Endothelial cell (in vitro differentiated cells): Measurements from ENCODE around the gene IQSEC1. TPM values are rescaled to one million over a fixed set of nuclear protein-coding genes. Genes with fewer than 3 reads are reported as not detected.

ENCODE experiments used
- DNase-seq: peaks from one replicate; pipeline ENCODE4 v3.0.0; 2021; ENCODE audit warnings: low spot score
- H3K27ac Mint-ChIP-seq: one replicate; pipeline ENCODE4 v1.8.0; 2021; ENCODE audit warnings: mixed read lengths, inconsistent platforms; ENCODE audit not compliant: unreplicated experiment
- H3K27me3 Mint-ChIP-seq: one replicate; pipeline ENCODE4 v1.8.0; 2021; ENCODE audit warnings: mild to moderate bottlenecking, moderate library complexity, mixed read lengths, inconsistent platforms; ENCODE audit not compliant: unreplicated experiment
- H3K36me3 Mint-ChIP-seq: one replicate; pipeline ENCODE4 v1.8.0; 2021; ENCODE audit warnings: mild to moderate bottlenecking, low read depth, mixed read lengths, inconsistent platforms; ENCODE audit not compliant: unreplicated experiment
- H3K4me1 Mint-ChIP-seq: one replicate; pipeline ENCODE4 v1.8.0; 2021; ENCODE audit warnings: mild to moderate bottlenecking, mixed read lengths, inconsistent platforms; ENCODE audit not compliant: unreplicated experiment
- H3K4me3 Mint-ChIP-seq: one replicate; pipeline ENCODE4 v1.8.0; 2021; ENCODE audit warnings: mild to moderate bottlenecking, mixed read lengths, inconsistent platforms; ENCODE audit not compliant: unreplicated experiment
- H3K9me3 Mint-ChIP-seq: one replicate; pipeline ENCODE4 v1.8.0; 2021; ENCODE audit warnings: mixed read lengths, inconsistent platforms; ENCODE audit not compliant: unreplicated experiment
- total RNA-seq: library from RNA; stranded (reverse); fragmentation: NEBNext Ultra II Directional; extraction: Animal tissue kit (Norgen Biotek cat#: 25700); gene quantifications from one replicate; pipeline ENCODE4 v1.2.1, GENCODE V29; 2021; ENCODE audit not compliant: unreplicated experiment
- TF ChIP-seq, protein P1 (sequence below): fragments of 200-600 bp; sonication (generic); IDR thresholded peaks from one replicate; pipeline ENCODE4 v1.5.0; 2021; ENCODE audit warnings: antibody characterized with exemption; ENCODE audit not compliant: unreplicated experiment

The IQSEC1 gene
- total RNA-seq, 1 donor from 2014 or later: 75.3 TPM

DNA sequence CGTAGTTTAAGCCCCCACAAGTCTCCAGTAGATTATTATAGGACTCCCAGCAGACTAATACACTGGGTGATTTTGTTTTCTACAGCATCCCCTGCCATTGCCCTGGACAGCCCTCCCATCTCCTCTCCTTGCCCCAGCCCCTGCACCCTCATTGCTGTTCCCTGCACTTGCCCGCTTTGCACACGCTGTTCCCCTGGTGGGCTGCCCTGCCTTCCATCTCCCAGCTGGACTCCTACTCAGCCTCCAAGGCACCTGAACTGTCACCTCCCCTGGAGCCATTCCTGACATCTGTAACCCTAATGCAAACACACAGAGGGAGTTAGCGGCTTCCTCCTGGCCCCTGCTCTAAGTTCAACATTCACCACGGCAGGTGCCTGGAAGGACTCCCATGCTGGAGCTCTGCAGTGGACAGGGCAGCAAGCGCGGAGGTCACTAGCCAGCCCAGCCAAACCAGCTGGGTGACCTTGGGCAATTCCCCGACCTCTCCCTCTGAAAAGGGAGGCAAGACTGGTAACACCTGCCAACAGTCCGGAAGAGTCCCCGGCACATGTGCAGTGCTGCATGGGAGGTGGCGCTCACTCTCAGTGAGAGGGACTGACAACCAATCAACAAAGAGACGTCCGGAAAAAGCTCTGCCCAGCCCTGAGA lies 38.8 kb upstream of the IQSEC1 start:
- Mint-ChIP-seq H3K27me3 (peaks cover 9% of the 10 kb centered on the region), H3K27ac (no peak overlapping the region), H3K9me3 (no peaks in the 10 kb centered on the region), H3K4me1 (peaks cover 11% of the 10 kb centered on the region), H3K4me3 (no peak overlapping the region), H3K36me3 (peaks cover 3% of the 10 kb centered on the region)
- DNase-seq: no peak
- TF ChIP-seq, protein P1, sequence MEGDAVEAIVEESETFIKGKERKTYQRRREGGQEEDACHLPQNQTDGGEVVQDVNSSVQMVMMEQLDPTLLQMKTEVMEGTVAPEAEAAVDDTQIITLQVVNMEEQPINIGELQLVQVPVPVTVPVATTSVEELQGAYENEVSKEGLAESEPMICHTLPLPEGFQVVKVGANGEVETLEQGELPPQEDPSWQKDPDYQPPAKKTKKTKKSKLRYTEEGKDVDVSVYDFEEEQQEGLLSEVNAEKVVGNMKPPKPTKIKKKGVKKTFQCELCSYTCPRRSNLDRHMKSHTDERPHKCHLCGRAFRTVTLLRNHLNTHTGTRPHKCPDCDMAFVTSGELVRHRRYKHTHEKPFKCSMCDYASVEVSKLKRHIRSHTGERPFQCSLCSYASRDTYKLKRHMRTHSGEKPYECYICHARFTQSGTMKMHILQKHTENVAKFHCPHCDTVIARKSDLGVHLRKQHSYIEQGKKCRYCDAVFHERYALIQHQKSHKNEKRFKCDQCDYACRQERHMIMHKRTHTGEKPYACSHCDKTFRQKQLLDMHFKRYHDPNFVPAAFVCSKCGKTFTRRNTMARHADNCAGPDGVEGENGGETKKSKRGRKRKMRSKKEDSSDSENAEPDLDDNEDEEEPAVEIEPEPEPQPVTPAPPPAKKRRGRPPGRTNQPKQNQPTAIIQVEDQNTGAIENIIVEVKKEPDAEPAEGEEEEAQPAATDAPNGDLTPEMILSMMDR: no peak

DNA sequence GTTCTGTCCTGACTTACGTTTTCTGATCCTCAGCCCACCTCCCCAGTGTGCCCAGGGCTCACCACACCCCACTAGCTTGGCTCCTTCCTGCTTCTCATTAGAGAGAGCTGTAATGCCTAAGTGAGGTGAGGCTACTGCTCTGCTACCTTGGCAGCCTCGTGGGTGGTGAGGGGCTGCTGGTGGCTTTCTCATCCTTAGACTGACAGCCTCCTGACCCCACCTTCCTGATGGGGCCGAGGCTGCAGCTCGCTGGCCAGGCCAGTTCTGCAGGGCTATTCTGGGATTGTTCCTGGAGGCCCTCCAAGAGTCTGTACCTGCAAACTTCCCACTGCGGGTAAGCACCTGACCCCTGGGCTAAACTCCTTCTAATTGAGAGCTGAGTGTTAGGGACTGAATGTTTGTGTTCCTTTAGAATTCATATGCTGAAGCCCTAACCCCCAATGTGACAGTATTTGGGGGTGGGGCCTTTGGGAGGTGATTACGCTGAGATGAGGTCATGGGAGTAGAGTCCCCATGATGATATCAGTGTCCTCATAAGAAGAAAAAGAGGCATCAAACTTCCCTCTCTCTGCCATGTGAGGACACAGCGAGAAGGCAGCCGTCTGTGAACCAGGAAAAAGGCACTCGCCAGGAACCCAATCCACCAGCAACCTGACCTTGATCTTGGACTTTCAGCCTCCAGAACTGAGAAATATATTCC lies 38.1 kb upstream of the IQSEC1 start:
- peaks cover 9% of the 10 kb centered on the region for H3K27me3 Mint-ChIP-seq
- H3K27ac Mint-ChIP-seq: no peak overlapping the region
- H3K4me3 Mint-ChIP-seq: no peak overlapping the region
- no peak for DNase-seq
- TF ChIP-seq, protein P1: no peak
- H3K9me3 Mint-ChIP-seq: no peaks in the 10 kb centered on the region
- peaks cover 3% of the 10 kb centered on the region for H3K36me3 Mint-ChIP-seq
- peaks cover 11% of the 10 kb centered on the region for H3K4me1 Mint-ChIP-seq

DNA sequence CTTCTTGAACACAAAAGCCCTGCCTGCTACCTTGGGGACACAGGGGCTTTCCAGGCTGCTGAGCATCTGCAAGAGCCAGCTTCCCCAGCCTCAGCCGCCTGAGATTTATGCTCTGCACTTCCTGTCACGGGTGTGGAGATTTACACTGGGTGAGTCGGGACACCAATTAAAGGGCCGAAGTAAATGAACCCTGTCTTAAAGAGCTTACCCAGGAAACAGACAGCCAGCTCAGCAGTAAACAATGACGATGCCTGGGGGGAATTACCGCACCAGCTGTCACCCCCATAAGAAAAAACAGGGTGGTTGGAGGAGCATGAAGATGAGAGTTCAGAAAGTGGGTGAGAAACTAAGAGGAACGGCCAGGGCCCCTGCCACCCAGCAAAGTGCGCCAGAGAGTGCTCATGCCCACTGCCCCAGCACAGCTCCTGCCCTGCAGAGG lies 37.5 kb upstream of the IQSEC1 start:
- Mint-ChIP-seq H3K4me1 (peaks cover 11% of the 10 kb centered on the region), H3K36me3 (peaks cover 3% of the 10 kb centered on the region), H3K9me3 (no peaks in the 10 kb centered on the region), H3K4me3 (no peak overlapping the region), H3K27ac (no peak overlapping the region), H3K27me3 (peaks cover 9% of the 10 kb centered on the region)
- TF ChIP-seq, protein P1: no peak
- no peak for DNase-seq

DNA sequence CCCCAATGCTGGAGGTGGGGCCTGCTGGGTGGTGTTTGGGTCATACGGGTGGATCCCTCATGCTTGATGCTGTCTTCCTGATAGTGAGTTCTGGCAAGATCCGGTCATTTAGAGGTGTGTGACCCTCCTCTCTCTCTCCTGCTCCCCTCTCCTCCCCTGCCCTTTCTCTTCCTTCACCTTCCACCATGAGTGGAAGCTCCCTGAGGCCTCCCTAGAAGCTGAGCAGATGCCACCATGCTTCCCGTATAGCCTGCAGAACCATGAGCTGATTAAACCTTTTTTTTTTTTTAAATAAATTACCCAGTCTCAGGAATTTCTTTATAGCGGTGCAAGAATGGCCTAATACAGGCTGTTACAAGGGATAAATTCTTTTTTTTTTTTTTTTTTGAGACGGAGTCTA lies 36.3 kb upstream of the IQSEC1 start:
- Mint-ChIP-seq H3K4me1 (peaks cover 11% of the 10 kb centered on the region), H3K9me3 (no peaks in the 10 kb centered on the region), H3K36me3 (peaks cover 3% of the 10 kb centered on the region), H3K27me3 (peaks cover 9% of the 10 kb centered on the region), H3K4me3 (no peak overlapping the region), H3K27ac (no peak overlapping the region)
- no peak for DNase-seq
- TF ChIP-seq, protein P1: no peak

DNA sequence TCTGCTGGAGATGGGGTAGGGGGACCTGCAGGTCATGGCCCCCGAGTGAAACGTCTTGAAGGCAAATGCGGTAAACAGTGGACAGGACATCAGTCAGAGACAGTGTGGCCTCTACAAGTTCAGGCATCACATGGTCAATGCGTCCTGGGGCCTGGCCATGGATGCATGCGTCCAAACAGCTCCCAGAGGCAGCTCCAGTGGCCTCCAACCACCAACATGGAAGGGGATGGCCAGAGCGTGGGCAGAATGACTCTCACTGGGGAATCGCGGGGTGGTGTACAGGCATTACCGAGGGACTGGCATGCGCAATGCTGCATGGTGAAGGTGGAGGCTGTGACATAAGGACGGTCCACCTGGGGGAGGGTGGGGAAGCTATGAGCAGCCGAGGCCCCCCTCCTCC lies 35.6 kb upstream of the IQSEC1 start:
- TF ChIP-seq, protein P1: no peak
- H3K4me1 Mint-ChIP-seq: peaks cover 11% of the 10 kb centered on the region
- DNase-seq: no peak
- peaks cover 13% of the 10 kb centered on the region for H3K27me3 Mint-ChIP-seq
- H3K4me3 Mint-ChIP-seq: peak overlapping the region; percentile 34
- H3K36me3 Mint-ChIP-seq: peaks cover 5% of the 10 kb centered on the region
- H3K9me3 Mint-ChIP-seq: no peaks in the 10 kb centered on the region
- H3K27ac Mint-ChIP-seq: no peak overlapping the region
